ENCODE results near the gene NUCKS1. TPM values are rescaled to one million over a fixed set of nuclear protein-coding genes. Genes with fewer than 3 reads are reported as not detected.
A peak's percentile ranks its signal among the peaks of the same experiment; 100 is the strongest.

NUCKS1 gene
- total and polyA plus RNA-seq, 2 of the 13 experiments (the other 11 are each of a cell fraction or from before 2014, with no cell fraction given) = 35.5 to 117 TPM

- no peak for TF ChIP-seq NFAT5 (CRISPR knock-in tag; IDR thresholded peaks at IDR 0.05)
- TF ChIP-seq EZH2 (conservative IDR thresholded peaks at IDR 0.05; ENCODE audit: low read depth, low read length) = no peak
- peak; percentile 88; the same call in 1 of the 2 replicates for TF ChIP-seq TFAP4 (IDR thresholded peaks at IDR 0.05; ENCODE audit: borderline replicate concordance, low read depth)
- TF ChIP-seq SAP130 (CRISPR knock-in tag; IDR thresholded peaks at IDR 0.05; ENCODE audit: low read depth) = peak; percentile 69
- 0 out of 2 replicates have a peak, but pooled peaks have one; percentile 5 for TF ChIP-seq ZNF574 (CRISPR knock-in tag; IDR thresholded peaks at IDR 0.05)
- TF ChIP-seq ZNF777 (CRISPR knock-in tag; IDR thresholded peaks at IDR 0.05) = 0 out of 2 replicates have a peak, but pooled peaks have one; percentile 47
- 0 out of 2 replicates have a peak, but pooled peaks have one; percentile 14 for TF ChIP-seq ZBTB4 (CRISPR knock-in tag; IDR thresholded peaks at IDR 0.05; ENCODE audit: borderline replicate concordance)
- 0 out of 2 replicates have a peak, but pooled peaks have one; percentile 39 for TF ChIP-seq EED (CRISPR knock-in tag; IDR thresholded peaks at IDR 0.05)
- TF ChIP-seq IKZF5 (CRISPR knock-in tag; IDR thresholded peaks at IDR 0.05) = 0 out of 2 replicates have a peak, but pooled peaks have one; percentile 41
- TF ChIP-seq ATF7 (IDR thresholded peaks at IDR 0.05) = no peak
- 0 out of 2 replicates have a peak, but pooled peaks have one; percentile 9 for TF ChIP-seq ATF7 (CRISPR knock-in tag; IDR thresholded peaks at IDR 0.05)
- no peak for TF ChIP-seq ZNF780A (CRISPR knock-in tag; IDR thresholded peaks at IDR 0.05)
- TF ChIP-seq ETS1 (CRISPR knock-in tag; IDR thresholded peaks at IDR 0.05) = no peak
Observed at GRCh38 chr1:205774198-205775014, 24.4 kb upstream of the NUCKS1 start (continued).

All from HepG2 (cell line).